PFSK-1 (cell line): ENCODE results near the gene SP4.

ENCODE experiments used
- FOXP2 ChIP-seq: optimal IDR thresholded peaks from 2 replicates; pipeline ENCODE3; 2011; ENCODE audit warnings: borderline replicate concordance, control low read depth, inconsistent platforms; ENCODE audit not compliant: insufficient read depth; ENCODE audit errors: extremely low read length, extremely low read depth
- POLR2AphosphoS5 ChIP-seq: IDR thresholded peaks from 2 replicates; pipeline ENCODE4 v1.6.1; 2012; ENCODE audit warnings: low read depth, mild to moderate bottlenecking, control low read depth, low read length, moderate library complexity
- REST ChIP-seq, 2 experiments: IDR thresholded peaks; 2 replicates each; pipeline versions ENCODE4 v1.6.1 to v1.8.0; 2011 to 2012; ENCODE audit warnings: low read depth in 2 of 2, low read length in 2 of 2, control low read depth in 1 of 2, inconsistent platforms in 1 of 2, mild to moderate bottlenecking in 1 of 2, moderate library complexity in 1 of 2; ENCODE audit not compliant: insufficient read depth in 1 of 2
- SIN3A ChIP-seq: IDR thresholded peaks from 2 replicates; pipeline ENCODE4 v1.6.1; 2012; ENCODE audit warnings: mild to moderate bottlenecking, low read length, moderate library complexity, borderline replicate concordance; ENCODE audit not compliant: insufficient read depth
- TAF1 ChIP-seq: IDR thresholded peaks from 2 replicates; pipeline ENCODE4 v1.6.1; 2012; ENCODE audit warnings: low read length, control low read depth, borderline replicate concordance; ENCODE audit not compliant: insufficient read depth

Gene SP4

GRCh38 chr7:21443149-21443841 is 15.4 kb downstream of the SP4 start:
- TF ChIP-seq SIN3A (no peak), TAF1 (no peak), REST (IDR thresholded peaks at IDR 0.05; ENCODE audit: insufficient read depth in 1 of 2, low read depth in 2 of 2, low read length in 2 of 2) (no peak), POLR2AphosphoS5 (no peak), FOXP2 (no peak)

GRCh38 chr7:21448974-21449373 is 21.1 kb downstream of the SP4 start:
- no peak for TF ChIP-seq REST (IDR thresholded peaks at IDR 0.05; ENCODE audit: insufficient read depth in 1 of 2, low read depth in 2 of 2, low read length in 2 of 2)
- no peak for TF ChIP-seq TAF1
- no peak for TF ChIP-seq SIN3A
- no peak for TF ChIP-seq FOXP2
- TF ChIP-seq POLR2AphosphoS5: no peak

GRCh38 chr7:21450076-21450475 is 22.2 kb downstream of the SP4 start:
- TF ChIP-seq SIN3A (no peak), REST (IDR thresholded peaks at IDR 0.05; ENCODE audit: insufficient read depth in 1 of 2, low read depth in 2 of 2, low read length in 2 of 2) (no peak), TAF1 (no peak), FOXP2 (no peak), POLR2AphosphoS5 (no peak)

GRCh38 chr7:21450941-21451340 is 23.1 kb downstream of the SP4 start:
- TF ChIP-seq REST (IDR thresholded peaks at IDR 0.05; ENCODE audit: insufficient read depth in 1 of 2, low read depth in 2 of 2, low read length in 2 of 2) (no peak), SIN3A (no peak), FOXP2 (no peak), POLR2AphosphoS5 (no peak), TAF1 (no peak)

GRCh38 chr7:21454182-21454581 is 26.3 kb downstream of the SP4 start:
- TF ChIP-seq FOXP2: no peak
- no peak for TF ChIP-seq POLR2AphosphoS5
- no peak for TF ChIP-seq TAF1
- TF ChIP-seq REST (IDR thresholded peaks at IDR 0.05; ENCODE audit: insufficient read depth in 1 of 2, low read depth in 2 of 2, low read length in 2 of 2): no peak
- no peak for TF ChIP-seq SIN3A
